PC-3 (cell line): ENCODE data around the gene EXO5.

Experiments
- CTCF ChIP-seq: fragments of 300-600 bp; sonication (generic); conservative IDR thresholded peaks from 2 replicates; pipeline ENCODE4 v1.5.1; 2017; ENCODE audit warnings: antibody characterized with exemption, low read depth, mild to moderate bottlenecking, low read length
- EZH2 ChIP-seq: fragments of 300-600 bp; sonication (generic); IDR thresholded peaks from one replicate; pipeline ENCODE4 v1.6.1; 2017; ENCODE audit warnings: antibody characterized with exemption, mild to moderate bottlenecking, low read length; ENCODE audit not compliant: unreplicated experiment
- EZH2phosphoT487 ChIP-seq: fragments of 300-600 bp; sonication (generic); IDR thresholded peaks from 2 replicates; pipeline ENCODE4 v1.6.1; 2018; ENCODE audit warnings: mild to moderate bottlenecking, antibody characterized with exemption, low read length, borderline replicate concordance

- TF ChIP-seq CTCF: no peak
- TF ChIP-seq EZH2: no peak
- no peak for TF ChIP-seq EZH2phosphoT487
Measured at GRCh38 chr1:40532062-40532389, 23.5 kb downstream of the EXO5 start.
